Nephron (organoid): ENCODE results near the gene INSL3.

ENCODE experiments used
- H3K27ac Mint-ChIP-seq, 3 experiments: 2 replicates each; pipeline ENCODE4 v1.8.0; 2020; ENCODE audit warnings: mixed read lengths in 3 of 3, mild to moderate bottlenecking in 2 of 3, moderate library complexity in 1 of 3
- H3K27me3 Mint-ChIP-seq: 2 replicates; pipeline ENCODE4 v1.8.0; 2021; ENCODE audit warnings: low read depth, mild to moderate bottlenecking, moderate library complexity, mixed read lengths
- H3K36me3 Mint-ChIP-seq: 2 replicates; pipeline ENCODE4 v1.8.0; 2020; ENCODE audit warnings: low read depth, mixed read lengths
- H3K4me1 Mint-ChIP-seq: 2 replicates; pipeline ENCODE4 v1.8.0; 2020; ENCODE audit warnings: mixed read lengths
- H3K4me3 Mint-ChIP-seq, 3 experiments: 2 replicates each; pipeline ENCODE4 v1.8.0; 2020; ENCODE audit warnings: mild to moderate bottlenecking in 3 of 3, mixed read lengths in 3 of 3, moderate library complexity in 2 of 3
- H3K9me3 Mint-ChIP-seq: 2 replicates; pipeline ENCODE4 v1.8.0; 2020; ENCODE audit warnings: mixed read lengths
- CTCF ChIP-seq, 3 experiments: fragments of 200-600 bp; sonication (generic); IDR thresholded peaks; one replicate each; pipeline ENCODE4 v1.5.0; 2021; ENCODE audit warnings: antibody characterized with exemption in 3 of 3; ENCODE audit not compliant: unreplicated experiment in 3 of 3

Gene INSL3

GRCh38 chr19:17796013-17796837 is 25.1 kb downstream of the INSL3 start:
- Mint-ChIP-seq H3K36me3 (no peaks in the 10 kb centered on the region), H3K27ac (no peak overlapping the region), H3K4me1 (peaks cover 5% of the 10 kb centered on the region), H3K4me3 (no peak overlapping the region), H3K27me3 (peaks cover 82% of the 10 kb centered on the region), H3K9me3 (no peaks in the 10 kb centered on the region)
- no peak for TF ChIP-seq CTCF (IDR thresholded peaks at IDR 0.05; ENCODE audit: unreplicated experiment in 3 of 3)

DNA sequence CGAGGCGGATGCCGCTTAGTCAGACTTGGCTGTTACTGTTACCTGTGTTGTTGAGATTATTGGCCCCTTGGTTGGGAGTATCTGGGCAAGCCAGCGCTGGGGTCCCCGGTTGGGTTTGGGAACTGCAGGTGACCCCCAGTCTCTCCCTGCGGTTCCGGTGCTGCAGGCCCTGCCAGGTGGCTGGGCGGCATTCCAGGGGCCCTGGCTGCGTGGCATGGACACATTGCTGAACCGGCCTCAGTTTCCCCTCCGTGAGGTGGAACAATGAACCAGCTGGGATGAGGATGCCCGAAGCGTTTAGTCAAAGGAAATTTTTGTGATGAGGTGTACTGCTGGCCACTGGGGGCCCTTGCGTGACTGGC is 25.8 kb downstream of the INSL3 start:
- H3K27ac Mint-ChIP-seq = no peak overlapping the region
- peaks cover 75% of the 10 kb centered on the region for H3K27me3 Mint-ChIP-seq
- no peaks in the 10 kb centered on the region for H3K36me3 Mint-ChIP-seq
- H3K9me3 Mint-ChIP-seq = no peaks in the 10 kb centered on the region
- H3K4me1 Mint-ChIP-seq = peaks cover 5% of the 10 kb centered on the region
- no peak overlapping the region for H3K4me3 Mint-ChIP-seq
- no peak for TF ChIP-seq CTCF (IDR thresholded peaks at IDR 0.05; ENCODE audit: unreplicated experiment in 3 of 3)

- Mint-ChIP-seq H3K9me3 (no peaks in the 10 kb centered on the region), H3K4me3 (peak within 1 kb of the TSS in 1 of 3 experiments; percentile 9), H3K27me3 (peaks cover 81% of the 10 kb centered on the region), H3K4me1 (peaks cover 5% of the 10 kb centered on the region), H3K27ac (no peak within 1 kb of the TSS), H3K36me3 (no peaks in the 10 kb centered on the region)
- no peak for TF ChIP-seq CTCF (IDR thresholded peaks at IDR 0.05; ENCODE audit: unreplicated experiment in 3 of 3)
Measured at GRCh38 chr19:17794731-17795494, 26.4 kb downstream of the INSL3 start, which contains the start of gene B3GNT3. Gene B3GNT3 (plus strand): TSS chr19:17795138. CDS start chr19:17807808, 12,670 bp downstream.

GRCh38 chr19:17794412-17794730 is 26.9 kb downstream of the INSL3 start:
- Mint-ChIP-seq H3K4me3 (no peak overlapping the region), H3K4me1 (peaks cover 5% of the 10 kb centered on the region), H3K27ac (no peak overlapping the region), H3K9me3 (no peaks in the 10 kb centered on the region), H3K27me3 (peaks cover 81% of the 10 kb centered on the region), H3K36me3 (no peaks in the 10 kb centered on the region)
- no peak for TF ChIP-seq CTCF (IDR thresholded peaks at IDR 0.05; ENCODE audit: unreplicated experiment in 3 of 3)

DNA sequence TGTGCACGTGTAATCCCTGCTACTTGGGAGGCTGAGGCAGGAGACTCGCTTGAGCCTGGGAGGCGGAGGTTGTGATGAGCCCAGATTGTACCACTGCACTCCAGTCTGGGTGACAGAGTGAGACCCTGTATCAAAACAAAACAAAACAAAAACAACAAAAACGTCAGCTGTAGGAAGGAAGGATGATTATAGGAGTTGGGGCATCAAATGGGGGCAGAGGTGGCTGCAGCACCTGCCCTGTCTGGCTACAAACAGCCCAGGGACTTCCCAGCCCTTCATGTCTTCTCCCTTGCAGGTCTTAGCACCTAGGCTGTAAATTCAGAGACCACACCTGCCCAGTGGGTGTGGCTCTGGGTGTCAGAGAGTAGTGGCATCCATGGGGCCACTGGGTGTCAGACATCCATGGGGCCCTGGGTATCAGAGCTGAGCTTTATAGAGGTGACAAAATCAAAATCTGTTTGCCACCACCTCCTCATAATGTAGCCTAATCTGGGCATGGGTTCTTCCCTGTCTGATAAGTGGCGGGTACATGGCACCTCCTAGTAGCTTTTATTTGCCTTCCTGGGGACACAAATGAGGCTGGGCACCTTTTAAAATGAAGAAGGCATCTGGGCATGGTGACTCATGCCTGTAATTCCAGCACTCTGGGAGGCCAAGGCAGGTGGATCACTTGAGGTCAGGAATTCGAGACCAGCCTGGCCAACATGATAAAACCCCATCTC is 31.1 kb downstream of the INSL3 start:
- no peak for TF ChIP-seq CTCF (IDR thresholded peaks at IDR 0.05; ENCODE audit: unreplicated experiment in 3 of 3)
- Mint-ChIP-seq H3K4me3 (no peak overlapping the region), H3K27ac (no peak overlapping the region), H3K9me3 (no peaks in the 10 kb centered on the region), H3K4me1 (peaks cover 5% of the 10 kb centered on the region), H3K27me3 (peaks cover 43% of the 10 kb centered on the region), H3K36me3 (no peaks in the 10 kb centered on the region)
